GM21381 (cell line): ENCODE results near the gene SPG7.

Source experiments
- ATAC-seq: cut with Tn5 transposase; IDR thresholded peaks from one replicate; pipeline ENCODE4 v1.9.1; 2021; ENCODE audit warnings: mild to moderate bottlenecking, moderate library complexity; ENCODE audit not compliant: unreplicated experiment

SPG7 gene

DNA sequence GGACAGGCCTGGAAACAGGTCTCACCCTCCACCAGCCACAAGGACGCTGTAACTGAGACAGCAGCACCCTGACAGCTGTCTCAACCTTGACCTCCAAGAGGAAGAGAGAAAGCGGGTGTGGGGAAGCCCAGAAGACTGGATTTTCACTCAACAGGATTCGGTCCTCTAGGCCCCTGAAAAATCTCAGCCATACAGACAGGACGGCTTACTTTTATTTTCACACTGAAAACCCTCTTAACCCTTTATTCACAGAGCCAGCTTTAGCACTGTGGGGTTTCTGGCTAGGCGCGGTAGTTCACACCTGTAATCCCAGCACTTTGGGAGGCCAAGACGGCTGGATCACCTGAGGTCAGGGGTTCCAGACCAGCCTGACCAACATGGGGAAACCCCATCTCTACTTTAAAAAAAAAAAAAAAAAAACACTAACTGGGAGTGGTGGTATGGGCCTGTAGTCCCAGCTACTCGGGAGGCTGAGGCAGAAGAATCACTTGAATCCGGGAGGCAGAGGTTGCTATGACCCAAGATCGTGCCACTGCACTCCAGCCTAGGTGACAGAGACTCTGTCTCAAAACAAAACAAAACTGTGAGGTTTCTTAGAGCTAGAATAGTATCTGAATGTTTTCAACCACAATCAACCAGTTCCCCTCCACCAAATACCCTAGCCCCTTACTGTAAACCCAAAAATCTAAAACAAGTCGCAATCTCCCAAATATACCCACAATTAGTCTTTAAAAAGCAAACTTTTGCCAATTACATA, 23.1 kb upstream of the SPG7 start:
- no peak for ATAC-seq

DNA sequence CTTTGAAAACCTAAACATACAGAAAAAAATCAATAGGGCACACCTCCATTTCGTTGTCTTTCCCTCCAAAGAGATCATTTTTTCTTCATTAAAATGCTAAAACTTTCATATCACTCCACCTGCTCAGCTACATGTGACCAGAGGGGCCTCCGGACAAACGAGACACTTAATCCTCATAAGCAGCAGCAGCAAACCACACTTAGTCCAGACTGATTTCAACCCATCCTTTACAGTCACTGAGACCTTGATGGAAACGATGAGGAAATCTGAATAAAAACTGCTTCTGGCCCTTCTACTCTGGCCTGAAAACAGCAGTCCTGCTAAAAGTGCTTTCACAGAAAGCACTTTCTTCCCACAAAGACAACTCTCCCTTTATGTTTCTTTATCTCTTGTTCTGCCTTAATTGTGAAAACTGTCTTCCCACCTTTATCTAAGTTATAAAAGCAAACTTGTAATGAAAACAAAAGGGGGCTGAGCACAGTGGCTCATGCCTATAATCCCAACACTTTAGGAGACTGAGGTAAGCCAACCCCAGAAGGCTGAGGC, 22.4 kb upstream of the SPG7 start:
- no peak for ATAC-seq

DNA sequence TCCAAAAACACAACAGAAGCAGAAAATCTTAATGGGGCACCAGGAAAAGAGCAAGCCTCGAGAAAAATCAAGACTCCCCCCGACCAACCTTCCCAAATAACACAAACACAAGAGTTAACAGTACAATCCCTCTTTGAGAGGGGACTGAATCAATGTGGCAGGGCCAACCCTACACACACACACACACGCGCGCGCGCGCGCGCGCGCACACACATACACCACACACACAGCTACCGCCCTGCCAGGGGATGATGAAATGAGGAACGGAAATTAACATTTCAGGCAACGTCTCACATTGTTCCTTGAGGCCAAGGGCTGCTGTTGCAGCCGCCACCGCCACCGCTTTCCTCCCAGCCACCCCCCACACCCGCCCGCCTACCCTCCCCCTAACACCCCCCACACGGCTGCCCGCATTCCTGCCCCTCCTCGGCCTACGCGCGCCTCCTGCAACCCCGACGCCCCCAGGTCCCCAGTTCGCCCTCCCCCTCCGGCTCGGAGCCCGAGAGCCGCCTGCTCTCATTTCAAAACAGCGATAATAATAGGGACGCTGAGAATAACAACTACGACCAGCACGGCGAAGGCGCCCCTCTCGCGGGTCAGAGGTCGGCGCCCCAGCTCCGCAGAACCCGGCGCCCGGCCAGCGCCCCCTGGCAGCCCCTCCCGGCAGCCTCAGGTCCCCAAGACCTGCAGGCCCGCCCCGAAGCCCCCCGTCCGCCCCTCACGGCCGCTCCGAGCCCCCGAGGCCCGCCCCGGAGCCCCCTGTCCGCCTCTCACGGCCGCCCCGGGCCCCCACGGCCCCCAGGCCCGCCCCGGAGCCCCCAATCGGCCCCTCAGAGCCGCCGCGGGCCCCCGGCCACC, 18.9 kb upstream of the SPG7 start:
- no peak for ATAC-seq

DNA sequence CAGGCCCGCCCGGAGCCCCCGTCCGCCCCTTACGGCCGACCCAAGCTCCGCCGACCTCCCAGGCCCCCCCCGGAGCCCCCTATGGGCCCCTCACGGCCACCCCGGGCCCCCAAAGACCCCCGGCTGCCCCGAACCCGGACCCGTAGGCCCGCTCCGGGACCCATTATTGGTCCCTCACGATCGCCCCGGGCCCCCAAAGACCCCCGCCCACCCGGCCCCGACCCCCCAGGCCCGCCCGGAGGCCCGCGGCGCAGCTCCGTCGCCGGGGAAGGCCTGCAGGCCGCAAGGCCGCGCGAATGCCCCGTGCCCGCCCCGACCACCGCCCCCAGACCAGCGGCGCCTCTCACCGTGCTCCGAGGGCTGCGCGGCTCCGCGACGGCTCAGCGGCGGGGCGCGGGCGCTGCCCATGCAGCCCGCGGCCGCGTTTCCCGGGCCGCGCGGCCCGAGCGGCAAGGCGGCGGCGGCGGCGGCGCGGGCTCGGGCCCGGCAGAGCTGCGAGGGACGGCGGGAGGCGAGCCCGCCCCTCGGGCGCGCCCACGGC, 18.2 kb upstream of the SPG7 start:
- ATAC-seq, result no peak

DNA sequence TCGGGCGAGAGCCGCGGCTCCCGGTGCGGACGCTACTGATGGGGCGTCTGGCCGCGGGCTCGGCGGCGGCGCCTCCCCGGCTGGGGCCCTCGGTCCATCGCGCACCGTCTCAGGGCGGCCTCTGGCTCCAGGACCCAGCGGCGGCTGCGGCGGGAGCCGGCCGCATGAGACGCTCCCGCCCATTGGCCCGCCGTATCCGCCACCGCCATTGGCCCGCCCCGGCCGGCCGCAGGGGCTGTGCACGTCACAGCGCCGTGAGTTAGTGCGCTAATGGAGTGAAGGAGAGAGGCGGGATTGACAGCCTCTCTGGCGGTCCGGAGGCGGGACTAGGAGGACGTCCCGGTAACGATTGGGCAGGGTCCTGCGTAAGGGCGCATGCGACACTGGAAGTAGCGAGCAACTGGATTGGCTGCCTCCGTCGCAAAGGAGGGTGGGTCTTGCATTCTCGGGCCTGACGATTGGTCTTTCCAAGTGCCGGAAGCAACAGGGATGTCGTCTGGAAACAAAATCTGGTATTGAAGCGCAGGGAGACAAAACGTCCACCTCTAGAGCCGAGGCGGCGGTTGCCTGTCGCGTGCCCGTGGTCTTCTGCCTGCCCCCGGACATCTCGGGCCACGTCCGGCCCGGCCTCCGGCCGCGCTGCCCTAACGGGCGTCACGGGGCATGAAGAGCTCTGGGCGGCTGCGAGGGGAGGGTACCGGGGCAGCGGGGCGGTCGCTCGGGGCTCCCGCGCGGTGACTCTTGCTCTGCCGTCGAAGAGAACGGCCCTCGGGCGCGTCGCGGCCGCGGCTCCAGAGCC, 17.6 kb upstream of the SPG7 start, which contains the start of gene ANKRD11:
TSS of gene ANKRD11 (minus strand) at position 123 of the 799 bp plus-strand sequence. CDS start 173,542 bp downstream, outside the sequence.
- ATAC-seq, result peak; percentile 80

DNA sequence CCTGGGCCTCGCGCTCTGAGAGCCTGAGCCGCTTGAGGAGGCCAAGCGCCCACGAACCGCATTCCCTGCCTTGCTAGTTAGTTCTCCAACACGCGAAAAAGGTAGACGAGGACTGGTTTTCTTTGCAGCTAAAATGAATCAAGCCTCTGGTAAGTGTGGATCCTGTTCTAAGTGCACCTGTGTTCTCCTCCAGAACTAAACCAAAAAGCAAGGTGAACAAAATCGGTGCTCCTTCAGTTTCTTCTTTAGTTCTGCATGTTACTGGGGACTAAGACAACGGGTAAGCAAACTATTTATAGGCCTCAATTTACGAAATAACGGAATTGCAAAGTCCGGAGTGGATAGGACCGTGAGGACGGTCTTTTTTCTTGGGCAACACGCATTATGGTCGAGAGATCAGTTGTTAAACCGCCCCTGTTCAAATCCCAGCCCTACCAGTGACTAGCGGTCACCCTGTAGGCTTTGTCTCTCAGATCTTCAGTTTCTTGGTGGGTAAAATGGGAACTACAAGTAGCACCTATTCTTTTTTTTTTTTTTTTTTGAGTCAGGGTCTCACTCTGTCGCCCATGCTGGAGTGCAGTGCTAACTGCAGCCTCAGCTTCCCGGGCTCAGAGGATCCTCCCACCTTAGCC, 16.8 kb upstream of the SPG7 start:
- ATAC-seq, result no peak

DNA sequence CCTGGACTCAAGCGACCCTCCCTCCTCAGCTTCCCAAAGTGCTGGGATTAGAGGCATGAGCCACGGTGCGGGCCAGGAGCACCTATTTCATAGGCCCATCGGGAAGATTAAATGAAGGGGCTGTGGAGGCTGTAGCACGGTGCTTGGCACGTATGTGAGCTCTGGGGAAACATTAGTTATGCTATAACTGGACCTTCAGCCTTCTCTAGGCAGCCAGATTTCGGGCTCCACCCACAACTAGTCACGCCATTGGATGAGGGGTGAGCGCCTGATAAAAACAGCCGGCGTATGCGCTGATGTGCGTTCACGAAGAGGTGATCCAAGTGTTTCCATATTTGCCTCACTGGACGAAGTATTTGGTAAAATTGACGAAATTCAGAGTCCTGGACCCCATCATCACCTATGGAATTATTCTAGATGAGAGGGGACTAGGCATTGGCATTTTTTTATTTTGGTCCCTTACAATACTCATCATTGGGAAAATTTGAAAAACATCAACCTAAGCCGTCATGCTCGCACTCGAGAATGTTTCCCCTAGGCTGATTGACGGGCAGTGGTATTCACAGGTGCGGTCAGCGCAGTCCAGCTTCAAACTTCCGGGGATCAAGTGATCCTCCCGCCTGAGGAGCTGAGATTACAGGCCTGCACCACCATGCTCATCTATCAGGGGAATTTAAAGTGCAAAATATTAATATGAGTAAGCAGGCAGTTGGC, 16.1 kb upstream of the SPG7 start:
- ATAC-seq, result no peak

DNA sequence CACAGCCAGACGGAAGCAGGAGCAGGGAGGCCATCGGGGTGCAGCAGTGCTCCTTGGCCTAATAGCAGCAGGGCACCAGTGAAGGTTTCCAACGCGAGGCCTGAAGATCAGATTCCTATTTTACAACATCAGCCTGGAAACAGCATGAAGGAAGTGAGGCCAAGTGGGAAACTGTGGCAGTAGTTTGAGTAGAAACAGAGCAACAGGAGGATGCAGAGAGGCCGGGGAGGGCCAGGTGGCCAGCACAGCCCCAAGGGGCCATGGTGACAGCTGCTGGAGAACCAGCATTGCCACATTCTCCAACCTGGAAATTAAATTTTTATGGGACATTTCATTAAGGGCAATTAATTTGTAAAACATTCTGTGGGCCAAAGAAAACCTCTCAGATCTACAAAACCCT, 14.4 kb upstream of the SPG7 start:
- ATAC-seq, result no peak

DNA sequence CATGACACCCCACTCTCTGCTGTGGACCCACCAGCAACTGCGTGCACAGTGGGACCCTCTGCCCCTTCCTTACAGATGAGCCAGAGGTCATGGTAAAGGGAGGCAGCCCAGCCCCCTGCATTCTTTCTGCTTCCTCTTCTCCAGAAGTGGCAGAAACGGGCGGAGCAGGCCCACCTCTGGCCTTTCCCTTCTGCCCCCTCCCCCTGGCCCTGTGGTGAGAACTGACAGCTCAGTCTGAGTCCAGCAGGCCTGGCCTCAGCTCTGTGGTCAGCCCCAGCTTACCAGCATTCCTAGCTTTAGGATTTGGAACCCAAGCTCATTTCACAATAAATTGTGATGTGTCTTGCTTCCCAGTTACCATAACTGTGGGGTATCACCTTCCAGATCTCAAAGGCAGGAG, 13.1 kb upstream of the SPG7 start:
- no peak for ATAC-seq

DNA sequence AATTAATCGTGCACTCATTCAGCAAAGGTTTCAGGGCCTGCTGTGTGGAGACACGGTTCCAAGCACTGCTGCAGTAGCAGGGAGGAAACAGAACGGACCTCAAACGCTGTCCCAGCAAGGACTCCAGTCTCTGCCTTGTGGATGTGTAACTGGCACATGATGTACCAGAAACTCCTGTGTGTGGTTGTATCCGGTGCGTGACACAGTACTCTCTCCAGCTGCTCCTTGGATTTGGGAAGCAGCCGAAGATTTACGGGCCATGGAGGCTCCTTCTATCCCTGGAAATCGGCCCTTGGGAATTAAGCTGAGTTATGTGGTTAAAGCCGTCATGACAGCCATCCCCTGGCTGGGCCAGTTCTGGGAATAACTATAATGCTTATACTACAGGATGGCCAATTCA, 9.4 kb upstream of the SPG7 start:
- ATAC-seq, result no peak

DNA sequence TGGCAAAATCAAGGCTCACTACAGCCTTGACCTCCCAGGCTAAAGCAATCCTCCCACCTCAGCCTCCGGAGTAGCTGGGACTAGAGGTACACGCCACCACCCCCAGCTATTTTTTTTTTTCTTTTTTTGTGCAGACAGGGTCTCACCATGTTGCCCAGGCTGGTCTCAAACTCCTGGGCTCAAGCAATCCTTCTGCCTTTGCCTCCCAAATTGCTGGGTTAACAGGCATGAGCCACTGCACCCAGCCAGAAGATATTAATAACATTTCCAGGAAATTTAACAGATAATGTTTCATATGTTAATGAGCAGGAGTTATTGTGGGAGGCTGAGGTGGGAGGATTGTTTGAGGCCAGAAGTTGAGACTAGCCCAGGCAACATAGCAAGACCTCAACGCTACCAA, 8.4 kb upstream of the SPG7 start:
- ATAC-seq, result no peak

DNA sequence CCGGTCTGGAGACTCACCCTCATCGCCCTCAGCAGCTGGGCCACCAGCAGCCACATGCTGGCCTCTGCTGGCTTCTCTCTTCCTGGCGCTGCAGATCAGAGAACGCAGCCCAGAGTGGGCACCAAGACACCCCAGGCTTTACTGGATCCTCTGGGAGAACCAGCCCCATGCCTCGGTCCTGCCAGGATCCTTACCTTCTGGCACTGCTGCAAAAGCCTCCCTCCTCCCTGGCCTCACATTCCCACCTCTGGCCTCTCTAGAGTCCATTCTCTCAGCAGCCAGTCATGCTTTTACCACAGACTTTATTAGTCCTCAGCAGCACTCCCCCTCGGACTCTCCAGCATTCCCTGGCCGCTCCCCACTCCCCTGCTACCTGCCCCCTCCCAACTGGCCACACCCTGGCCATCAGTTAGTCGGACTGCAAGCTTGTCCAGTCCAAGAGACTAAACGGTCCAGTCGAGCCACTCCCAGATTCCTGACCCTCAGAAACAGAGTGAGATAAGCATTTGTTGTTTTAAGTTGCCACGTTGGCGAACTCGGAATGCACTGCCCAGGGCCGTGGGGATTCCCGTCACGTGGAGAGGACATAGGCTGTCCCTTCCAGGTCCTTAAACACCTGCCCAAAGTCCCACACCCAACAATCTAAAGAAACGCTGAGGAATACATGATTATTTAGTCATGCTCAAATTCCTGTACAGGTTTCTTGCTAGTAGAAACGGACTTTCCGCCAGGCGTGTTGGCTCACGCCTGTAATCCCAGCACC, 5.9 kb upstream of the SPG7 start:
- ATAC-seq, result no peak

DNA sequence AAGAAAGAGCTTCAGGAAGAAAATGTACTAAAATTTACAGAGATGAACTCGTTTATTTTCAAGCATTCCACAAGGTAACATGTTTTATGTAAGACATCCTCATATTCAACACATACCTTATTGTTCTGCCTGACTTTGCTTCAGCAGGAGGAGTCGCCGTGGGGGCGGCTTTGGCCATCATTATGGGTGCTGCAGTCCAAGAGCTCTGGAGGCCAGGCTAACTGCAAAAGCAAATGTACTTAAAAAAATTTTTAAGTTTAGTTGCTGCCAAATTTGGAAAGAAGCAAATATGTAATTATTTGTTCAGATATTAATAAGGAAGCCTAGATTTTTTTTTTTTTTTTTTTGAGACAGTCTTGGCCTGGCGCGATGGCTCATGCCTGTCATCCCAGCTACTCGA, 4.1 kb upstream of the SPG7 start:
- ATAC-seq, result no peak

DNA sequence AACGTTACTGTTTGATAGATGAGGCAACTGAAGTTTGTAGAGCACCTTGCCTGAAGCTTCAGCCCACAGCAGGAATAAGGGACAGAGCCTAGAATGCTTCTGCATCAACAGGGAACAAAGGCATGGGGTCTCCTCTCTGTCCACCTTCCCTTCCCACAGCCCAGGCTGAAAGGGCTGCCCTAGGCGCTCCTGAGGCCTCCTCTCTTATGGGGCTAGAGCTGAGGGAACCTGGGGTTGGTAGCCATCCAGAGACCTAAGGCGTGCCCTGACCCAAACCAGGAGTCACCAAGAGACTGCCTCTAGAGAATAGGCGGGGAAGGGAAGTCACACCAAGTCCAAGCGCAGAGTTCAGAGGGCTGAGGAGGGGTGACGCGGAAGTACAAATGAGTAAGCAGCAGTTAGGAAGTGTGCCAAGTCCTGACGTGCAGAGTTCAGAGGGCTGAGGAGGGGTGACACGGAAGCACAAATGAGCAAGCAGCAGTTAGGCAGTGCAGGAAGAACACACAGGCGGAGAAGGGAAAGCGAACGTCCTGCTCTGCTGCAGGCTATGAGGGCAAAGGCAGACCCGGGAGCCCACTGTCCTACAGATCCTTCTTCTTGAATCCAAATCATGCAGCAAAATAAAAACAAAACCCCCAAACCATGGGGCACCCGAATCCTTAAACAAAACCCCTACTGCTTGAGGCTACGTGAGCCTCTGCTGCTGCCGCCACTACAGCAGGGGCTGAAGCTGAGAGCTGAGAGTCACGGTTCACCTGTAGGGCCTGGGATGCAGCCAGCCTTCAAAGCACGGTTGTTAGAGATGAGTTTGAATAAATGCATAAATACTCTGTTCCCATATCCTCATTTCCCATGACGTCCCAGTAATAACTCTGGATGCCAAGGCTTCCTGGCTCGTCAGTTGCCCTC, 2.7 kb upstream of the SPG7 start:
- peak; percentile 40 for ATAC-seq

DNA sequence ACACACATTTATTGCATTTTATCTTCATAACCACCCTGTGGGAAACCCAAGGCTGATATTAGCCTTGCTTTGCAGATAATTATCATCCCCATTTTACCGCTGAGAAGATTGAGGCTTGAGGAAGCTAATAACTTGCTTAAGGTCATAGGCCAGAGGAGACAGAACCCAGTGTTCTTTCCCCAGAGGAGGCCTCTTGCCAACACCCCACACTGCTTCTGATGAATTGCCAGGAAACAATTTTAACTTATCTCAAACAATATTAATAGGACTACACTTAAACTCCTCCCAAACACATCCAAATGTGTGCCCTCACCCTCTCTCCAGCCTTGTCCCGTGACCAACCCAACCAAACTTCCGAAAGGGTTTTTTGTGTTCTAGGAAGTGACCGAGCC, 2.1 kb upstream of the SPG7 start:
- no peak for ATAC-seq

DNA sequence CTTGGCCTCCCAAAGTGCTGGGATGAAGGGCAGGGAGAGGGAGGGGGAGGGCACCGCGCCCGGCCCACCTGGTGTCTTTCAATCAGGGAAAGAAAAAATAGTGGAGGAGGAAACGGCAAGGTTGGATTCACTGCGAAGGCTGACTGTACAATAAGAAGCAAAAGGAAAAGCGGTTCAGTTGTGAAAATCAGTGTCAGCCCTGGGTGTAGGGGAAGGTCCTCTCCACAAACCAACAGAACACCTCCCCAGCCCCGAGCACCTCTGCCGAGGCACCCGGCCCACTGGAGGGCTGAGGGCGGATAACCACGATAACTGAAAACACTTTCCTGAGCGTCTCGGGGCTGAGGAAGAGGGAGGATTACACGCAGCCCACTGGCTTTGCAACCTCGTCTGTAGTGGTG, 1.4 kb upstream of the SPG7 start:
- ATAC-seq, result no peak

DNA sequence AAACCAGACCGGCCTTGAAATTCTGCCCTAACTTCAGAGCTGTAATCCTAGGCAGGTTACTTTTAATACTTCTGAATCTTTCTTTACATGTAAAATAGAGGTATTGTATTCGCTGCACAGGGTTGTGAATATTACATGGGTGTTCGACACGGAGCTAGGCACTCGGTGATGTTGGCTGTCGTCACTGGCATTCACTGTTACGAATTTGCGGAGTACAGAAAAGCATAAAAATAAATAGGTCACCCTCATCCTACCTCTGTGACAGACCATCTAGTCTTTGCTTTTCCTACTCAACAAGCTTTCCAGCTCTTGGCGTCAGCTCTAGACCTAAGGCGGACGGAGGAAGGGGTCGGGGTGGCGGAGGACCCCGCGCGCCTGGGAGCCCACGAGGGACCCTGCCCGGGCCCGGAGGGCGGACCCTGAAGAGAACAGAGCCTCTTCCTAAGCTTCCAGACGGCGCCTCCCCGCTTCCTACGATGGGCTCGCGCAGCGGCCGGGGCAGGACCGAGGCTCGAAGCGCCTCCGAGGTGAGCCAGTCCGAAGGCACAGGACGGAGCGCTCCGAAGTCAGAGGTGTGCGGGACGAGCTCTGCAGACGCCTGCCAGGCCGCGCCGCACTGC, 879 bp upstream of the SPG7 start:
- no peak for ATAC-seq

DNA sequence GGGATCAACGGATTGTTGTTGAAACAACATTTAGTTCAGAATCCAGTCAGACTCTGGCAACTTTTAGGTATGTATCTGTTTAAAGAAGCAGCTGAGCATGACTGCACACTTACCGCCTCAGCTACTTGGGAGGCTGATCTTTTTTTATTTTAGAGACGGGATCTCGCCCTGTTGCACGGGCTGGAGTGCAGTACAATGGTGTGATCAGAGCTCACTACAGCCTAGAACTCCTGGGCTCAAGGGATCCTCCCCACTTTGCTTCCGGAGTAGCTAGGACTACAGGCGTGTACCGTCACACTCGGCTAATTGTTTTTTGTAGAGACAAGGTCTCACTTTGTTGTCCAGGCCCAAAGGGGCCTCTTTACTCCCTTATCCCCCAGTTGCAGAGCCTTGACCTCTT, 2.3 kb downstream of the SPG7 start:
- no peak for ATAC-seq
